CD4-positive, alpha-beta T cell (primary cell): ENCODE measurements around the gene NEK3. TPM values are rescaled to one million over a fixed set of nuclear protein-coding genes. Genes with fewer than 3 reads are reported as not detected.

ENCODE experiments used
- total RNA-seq, 174 experiments: library from RNA in 2 of 174; stranded (reverse) in 2 of 174; gene quantifications; one replicate each; pipeline ENCODE4 v1.2.3 and lab custom pipeline; 2021 to 2026

NEK3 gene
- total RNA-seq, 2 experiments from 2014 or later = 7.0 TPM

Other genes with a start within 250 kb of the NEK3 start
- 1 to 10 TPM in 1 of 2 experiments, under 1 TPM in 1; 0.85 to 1.2 TPM for gene ATP7B, start 148.1 kb downstream of the NEK3 start, total RNA-seq
- 10 to 100 TPM; 25.8 to 29.8 TPM for gene ALG11, start 147.2 kb downstream of the NEK3 start, total RNA-seq
- gene UTP14C, start 134.9 kb downstream of the NEK3 start, total RNA-seq = 1 to 10 TPM; 1.3 to 1.9 TPM
- under 1 TPM in 1 of 2 experiments, not detected in 1; 0.08 TPM for gene NEK5, start 30.5 kb downstream of the NEK3 start, total RNA-seq
- under 1 TPM; 0.53 to 0.60 TPM for gene THSD1, start 246.6 kb upstream of the NEK3 start, total RNA-seq